Sigmoid colon (tissue), 7 donors: ENCODE results near the gene ABHD17C. TPM values are rescaled to one million over a fixed set of nuclear protein-coding genes. Genes with fewer than 3 reads are reported as not detected.

Experiments
- DNase-seq: peaks from one replicate; pipeline ENCODE4 v3.0.0-alpha.2; 2019
- H3K27ac ChIP-seq, 4 donors: fragments of 200-600 bp; sonication (generic); one replicate each; pipeline ENCODE4 v1.5.1; 2016 to 2019; ENCODE audit warnings: mild to moderate bottlenecking in 1 of 4
- H3K27me3 ChIP-seq, 3 donors: fragments of 200-600 bp; sonication (generic); one replicate each; pipeline ENCODE4 v1.5.1; 2019; ENCODE audit warnings: mild to moderate bottlenecking in 1 of 3
- H3K36me3 ChIP-seq, 4 donors: fragments of 200-600 bp; sonication (generic); one replicate each; pipeline ENCODE4 v1.5.1; 2016 to 2019
- H3K4me1 ChIP-seq, 4 donors: fragments of 200-600 bp; sonication (generic); one replicate each; pipeline ENCODE4 v1.5.1; 2017 to 2019
- H3K4me3 ChIP-seq, 4 donors: fragments of 200-600 bp; sonication (generic); one replicate each; pipeline ENCODE4 v1.5.1; 2017 to 2019; ENCODE audit warnings: mild to moderate bottlenecking in 2 of 4, moderate library complexity in 1 of 4
- H3K9me3 ChIP-seq, 4 donors: fragments of 200-600 bp in 3 of 4; sonication (generic) in 3 of 4; one replicate each; pipeline versions ENCODE4 v1.5.1 to v1.6.1; 2013 to 2019
- CTCF ChIP-seq, 4 experiments: fragments of 450-650 bp in 3 of 4; fragments of 200-600 bp in 1 of 4; IDR thresholded peaks; one replicate each; pipeline ENCODE4 v1.5.1; 2016 to 2019; ENCODE audit warnings: antibody characterized with exemption in 4 of 4, mild to moderate bottlenecking in 3 of 4, moderate library complexity in 2 of 4
- EP300 ChIP-seq, 4 donors: sonication (generic); formaldehyde crosslinking; IDR thresholded peaks; one replicate each; pipeline ENCODE4 v1.6.1; 2017; ENCODE audit warnings: antibody characterized with exemption in 4 of 4
- POLR2A ChIP-seq, 2 donors: fragments of 450-650 bp; IDR thresholded peaks; one replicate each; pipeline ENCODE4 v1.6.1; 2016; ENCODE audit warnings: antibody characterized with exemption in 2 of 2, mild to moderate bottlenecking in 2 of 2, moderate library complexity in 2 of 2
- POLR2AphosphoS5 ChIP-seq, 4 donors: sonication (generic); formaldehyde crosslinking; IDR thresholded peaks; one replicate each; pipeline ENCODE4 v1.6.1; 2017; ENCODE audit warnings: antibody characterized with exemption in 4 of 4
- WGBS, 2 donors: extraction: QIAGEN DNeasy Blood & Tissue Kit; methylation state at CpG; one replicate each; pipeline ENCODE4 v1.1.7; 2013; 5-methylcytosine and 5-hydroxymethylcytosine counted together
- intact Hi-C: fragments of 100-400 bp; cut with DNase I; formaldehyde crosslinking; loops from one replicate; pipeline ENCODE4 v1.15.1; 2023
- polyA plus RNA-seq, 3 donors: library from polyadenylated mRNA; stranded (reverse); fragments of 200-250 nt; gene quantifications; one replicate each; pipeline ENCODE4 v1.2.3, GENCODE V29; 2013
- total RNA-seq, 4 donors: library from RNA; depleted of rRNA; stranded (reverse); fragments of >200 nt; gene quantifications; one replicate each; pipeline ENCODE4 v1.1.0, GENCODE V29; 2016
- donor health status: healthy with polysubstance abuse.
- donor health status: Bipolar disorder and iron deficiency.
- donor health status: healthy.

The ABHD17C gene
- total and polyA plus RNA-seq, 7 donors: 2.0 to 174 (median 4.2) TPM

DNA sequence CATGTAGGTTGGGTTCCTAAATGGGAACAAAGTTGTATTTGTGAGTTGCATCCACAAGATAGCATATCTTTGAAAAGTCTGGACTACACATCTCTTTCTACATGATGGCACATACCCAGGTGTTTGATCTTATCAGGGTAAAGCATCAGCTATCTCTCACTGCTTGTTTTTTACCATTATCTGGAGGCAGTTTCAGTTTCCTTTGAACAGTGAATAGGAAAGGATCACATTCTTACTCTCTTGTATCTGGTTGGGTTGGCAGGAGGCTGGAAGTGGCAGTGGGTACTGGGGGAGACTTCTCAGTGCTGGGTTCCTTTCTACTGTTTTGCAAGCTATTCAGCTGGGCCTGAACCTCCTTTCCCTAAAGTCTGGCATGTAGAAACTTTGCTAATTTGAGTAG is 88.2 kb downstream of the ABHD17C start:
- no peak overlapping the region for H3K4me3 ChIP-seq
- H3K27ac ChIP-seq: no peak overlapping the region
- intact Hi-C loops: no loop called here
- TF ChIP-seq POLR2AphosphoS5 (IDR thresholded peaks at IDR 0.05): no peak
- H3K4me1 ChIP-seq: peaks cover 0 to 26% (median 24%) of the 10 kb centered on the region in 4 donors
- no peak for DNase-seq
- no peaks in the 10 kb centered on the region for H3K9me3 ChIP-seq
- no peaks in the 10 kb centered on the region for H3K36me3 ChIP-seq
- peaks cover 0 to 25% (median 4%) of the 10 kb centered on the region in 3 donors for H3K27me3 ChIP-seq

DNA sequence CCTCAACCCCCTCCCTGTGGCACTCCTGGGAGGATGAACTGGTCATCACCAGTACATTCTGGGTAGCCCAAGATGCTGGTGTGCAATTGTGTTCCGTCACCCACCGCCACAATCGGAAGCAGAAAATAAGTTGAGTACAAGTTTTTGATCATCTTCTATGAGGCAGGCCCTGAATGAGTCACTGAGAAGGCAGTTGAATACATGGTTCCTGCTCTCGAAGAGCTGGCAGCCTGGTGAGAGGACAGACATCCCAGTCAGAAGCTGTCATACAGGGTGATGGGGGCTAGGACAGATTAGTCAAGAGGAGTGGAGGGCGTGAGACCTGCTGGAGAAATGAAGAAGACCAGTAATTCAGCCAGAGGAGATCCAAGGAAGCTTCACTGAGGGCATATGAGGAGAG is 90.2 kb downstream of the ABHD17C start:
- DNase-seq: no peak
- 92 to 93% methylated on average over 5 of the region's 5 CpGs for WGBS, 2 donors
- intact Hi-C loops: no loop called here
- Histone ChIP-seq H3K27me3 (peaks cover 0 to 8% (median 3%) of the 10 kb centered on the region in 3 donors), H3K27ac (no peak overlapping the region), H3K4me1 (peaks cover 0 to 7% (median 5%) of the 10 kb centered on the region in 4 donors), H3K36me3 (no peaks in the 10 kb centered on the region), H3K9me3 (no peaks in the 10 kb centered on the region), H3K4me3 (no peak overlapping the region)
- TF ChIP-seq POLR2A (IDR thresholded peaks at IDR 0.05): no peak
- TF ChIP-seq POLR2AphosphoS5 (IDR thresholded peaks at IDR 0.05): no peak
- TF ChIP-seq EP300 (IDR thresholded peaks at IDR 0.05): no peak
- no peak for TF ChIP-seq CTCF (IDR thresholded peaks at IDR 0.05)

DNA sequence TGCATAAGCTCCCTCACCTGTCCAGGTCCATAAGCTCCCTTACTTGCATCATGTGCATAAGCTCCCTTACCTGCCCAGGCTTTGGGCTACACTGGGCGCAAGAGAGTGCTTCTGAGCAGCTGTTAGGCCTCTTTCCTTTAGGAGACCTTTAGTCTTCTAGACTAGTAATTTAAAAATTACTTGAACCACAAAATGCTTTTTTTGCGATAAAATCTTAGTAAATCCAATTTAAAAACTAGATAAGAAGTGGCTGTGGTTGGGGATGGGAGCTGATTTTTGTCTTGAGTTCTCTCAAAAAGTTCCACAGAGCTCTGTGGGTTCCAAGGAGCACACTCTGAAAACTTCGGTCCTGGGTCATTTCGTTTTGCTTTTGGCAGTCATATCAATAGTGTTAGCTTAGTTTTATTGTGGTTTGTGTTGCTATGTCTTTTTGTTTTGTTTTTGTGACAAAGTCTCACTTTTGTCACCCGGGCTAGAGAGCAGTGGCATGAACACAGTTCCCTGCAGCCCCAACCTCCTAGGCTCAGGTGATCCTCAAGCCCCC is 90.8 kb downstream of the ABHD17C start:
- intact Hi-C loops: no loop called here
- DNase-seq: no peak
- no peak overlapping the region for H3K4me3 ChIP-seq
- H3K9me3 ChIP-seq: no peaks in the 10 kb centered on the region
- peaks cover 0 to 2% (median 0%) of the 10 kb centered on the region in 3 donors for H3K27me3 ChIP-seq
- no peaks in the 10 kb centered on the region for H3K36me3 ChIP-seq
- TF ChIP-seq EP300 (IDR thresholded peaks at IDR 0.05) (no peak), POLR2AphosphoS5 (IDR thresholded peaks at IDR 0.05) (no peak), CTCF (IDR thresholded peaks at IDR 0.05) (no peak), POLR2A (IDR thresholded peaks at IDR 0.05) (no peak)
- H3K27ac ChIP-seq: no peak overlapping the region
- 87 to 93% methylated on average over 5 of the region's 5 CpGs for WGBS, 2 donors
- peaks cover 0 to 1% (median 0%) of the 10 kb centered on the region in 4 donors for H3K4me1 ChIP-seq

DNA sequence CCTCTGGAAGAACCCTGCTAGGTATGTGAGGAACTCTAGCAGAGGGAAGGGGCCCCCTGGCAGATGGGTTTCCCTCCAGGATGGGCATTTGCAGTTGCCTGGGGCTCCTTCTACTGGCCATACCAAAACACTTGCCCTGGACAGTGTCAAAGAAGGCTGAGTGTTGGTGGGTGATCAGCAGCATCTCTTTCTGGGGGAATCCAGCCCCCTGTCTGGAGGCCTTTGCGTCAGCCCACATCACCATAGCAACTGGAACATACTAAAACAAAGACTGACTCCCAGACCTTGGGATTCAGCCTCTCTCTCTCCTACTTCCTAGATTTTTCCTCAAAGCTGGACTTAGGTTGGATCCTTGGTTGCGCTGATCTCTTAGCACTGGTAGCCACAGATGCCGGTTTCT is 92.2 kb downstream of the ABHD17C start:
- WGBS, 2 donors: 91 to 98% methylated on average over 3 of the region's 3 CpGs
- DNase-seq: no peak
- no peaks in the 10 kb centered on the region for H3K9me3 ChIP-seq
- intact Hi-C loops: no loop called here
- H3K27me3 ChIP-seq: no peaks in the 10 kb centered on the region
- no peaks in the 10 kb centered on the region for H3K36me3 ChIP-seq
- no peaks in the 10 kb centered on the region for H3K4me1 ChIP-seq
- no peak overlapping the region for H3K27ac ChIP-seq
- H3K4me3 ChIP-seq: no peak overlapping the region
- TF ChIP-seq CTCF (IDR thresholded peaks at IDR 0.05): no peak
- TF ChIP-seq EP300 (IDR thresholded peaks at IDR 0.05): no peak
- no peak for TF ChIP-seq POLR2A (IDR thresholded peaks at IDR 0.05)
- TF ChIP-seq POLR2AphosphoS5 (IDR thresholded peaks at IDR 0.05): no peak

DNA sequence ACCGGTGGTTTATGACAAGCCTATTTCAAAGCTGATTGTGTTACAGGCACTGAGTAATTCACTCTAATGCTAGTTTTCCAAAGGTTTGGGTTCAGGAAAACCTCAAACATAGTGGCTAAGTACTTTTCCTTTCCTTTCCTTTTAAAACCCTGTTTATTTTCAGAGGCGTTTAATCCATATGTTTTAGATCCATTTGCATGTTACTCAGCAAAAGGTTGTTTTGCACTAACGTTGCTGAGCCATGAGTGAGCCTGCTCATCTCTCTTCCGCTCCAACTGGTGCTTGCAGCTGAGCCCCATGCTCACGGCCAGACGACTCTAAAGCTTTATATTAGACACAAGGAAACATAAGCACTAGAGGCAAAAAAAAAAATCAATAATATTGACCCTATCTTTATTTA is 93.4 kb downstream of the ABHD17C start:
- intact Hi-C loops: no loop called here
- WGBS, 2 donors: 81 to 82% methylated on average over 6 of the region's 6 CpGs
- TF ChIP-seq CTCF (IDR thresholded peaks at IDR 0.05) (no peak), EP300 (IDR thresholded peaks at IDR 0.05) (no peak), POLR2A (IDR thresholded peaks at IDR 0.05) (no peak), POLR2AphosphoS5 (IDR thresholded peaks at IDR 0.05) (no peak)
- Histone ChIP-seq H3K4me3 (no peak overlapping the region), H3K27ac (no peak overlapping the region), H3K9me3 (no peaks in the 10 kb centered on the region), H3K4me1 (no peaks in the 10 kb centered on the region), H3K36me3 (no peaks in the 10 kb centered on the region), H3K27me3 (no peaks in the 10 kb centered on the region)
- DNase-seq: no peak
